ENCODE data around the gene GAD1.

GAD1 gene

GRCh38 chr2:170887496-170887895 lies 70.8 kb downstream of the GAD1 start:
- peaks cover 8% of the 10 kb centered on the region; the same call in 1 of the 2 replicates for H3K27me3 ChIP-seq (ENCODE audit: low read depth, low read length)
- no peak overlapping the region for H3K4me3 ChIP-seq (ENCODE audit: low read length)
- no peak overlapping the region for H3K9ac ChIP-seq (ENCODE audit: low read length)
- no peak for TF ChIP-seq CTCF (IDR thresholded peaks at IDR 0.05; ENCODE audit: low read depth, low read length)
- no peak for TF ChIP-seq EZH2phosphoT487 (IDR thresholded peaks at IDR 0.05; ENCODE audit: low read depth)
- no peaks in the 10 kb centered on the region for H3K36me3 ChIP-seq (replicated peaks; ENCODE audit: low read depth, low read length)
- H3K27ac ChIP-seq (ENCODE audit: low read length) = no peak overlapping the region
- H4K20me1 ChIP-seq (ENCODE audit: insufficient read depth, low read length) = no peaks in the 10 kb centered on the region
- H2AFZ ChIP-seq (ENCODE audit: low read depth, low read length) = no peak overlapping the region
- no peaks in the 10 kb centered on the region for H3K4me1 ChIP-seq (ENCODE audit: low read length)
- no peak overlapping the region for H3K4me2 ChIP-seq (ENCODE audit: low read length)
- H3K79me2 ChIP-seq (ENCODE audit: low read length) = no peaks in the 10 kb centered on the region
- no peaks in the 10 kb centered on the region for H3K9me3 ChIP-seq (ENCODE audit: insufficient read depth, low read length)

DNA sequence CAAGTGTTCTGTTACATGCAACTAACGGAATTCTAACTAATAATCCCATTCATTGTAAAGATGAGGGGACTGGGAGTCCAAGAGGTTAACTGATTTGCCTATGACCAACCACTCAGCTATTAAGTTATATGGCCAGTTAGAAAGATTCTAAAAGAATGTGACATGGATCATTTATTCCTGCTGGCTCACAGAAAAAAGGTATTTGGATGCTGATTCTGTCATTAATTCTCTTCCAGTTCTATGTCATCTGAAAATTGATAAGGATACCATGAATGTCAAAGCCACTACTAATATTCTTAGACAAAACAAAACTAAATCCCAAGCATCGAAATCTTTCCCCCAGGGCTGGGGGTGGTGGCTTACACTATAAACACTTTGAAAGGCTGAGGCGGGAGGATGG lies 71.2 kb downstream of the GAD1 start:
- no peak overlapping the region for H3K4me2 ChIP-seq (ENCODE audit: low read length)
- no peak overlapping the region for H3K4me3 ChIP-seq (ENCODE audit: low read length)
- H3K27me3 ChIP-seq (ENCODE audit: low read depth, low read length) = peaks cover 7% of the 10 kb centered on the region; the same call in 1 of the 2 replicates
- no peaks in the 10 kb centered on the region for H3K79me2 ChIP-seq (ENCODE audit: low read length)
- H2AFZ ChIP-seq (ENCODE audit: low read depth, low read length) = no peak overlapping the region
- no peaks in the 10 kb centered on the region for H3K4me1 ChIP-seq (ENCODE audit: low read length)
- TF ChIP-seq EZH2phosphoT487 (IDR thresholded peaks at IDR 0.05; ENCODE audit: low read depth) (no peak), CTCF (IDR thresholded peaks at IDR 0.05; ENCODE audit: low read depth, low read length) (no peak)
- H3K36me3 ChIP-seq (replicated peaks; ENCODE audit: low read depth, low read length) = no peaks in the 10 kb centered on the region
- no peaks in the 10 kb centered on the region for H4K20me1 ChIP-seq (ENCODE audit: insufficient read depth, low read length)
- H3K27ac ChIP-seq (ENCODE audit: low read length) = no peak overlapping the region
- H3K9ac ChIP-seq (ENCODE audit: low read length) = no peak overlapping the region
- H3K9me3 ChIP-seq (ENCODE audit: insufficient read depth, low read length) = no peaks in the 10 kb centered on the region

DNA sequence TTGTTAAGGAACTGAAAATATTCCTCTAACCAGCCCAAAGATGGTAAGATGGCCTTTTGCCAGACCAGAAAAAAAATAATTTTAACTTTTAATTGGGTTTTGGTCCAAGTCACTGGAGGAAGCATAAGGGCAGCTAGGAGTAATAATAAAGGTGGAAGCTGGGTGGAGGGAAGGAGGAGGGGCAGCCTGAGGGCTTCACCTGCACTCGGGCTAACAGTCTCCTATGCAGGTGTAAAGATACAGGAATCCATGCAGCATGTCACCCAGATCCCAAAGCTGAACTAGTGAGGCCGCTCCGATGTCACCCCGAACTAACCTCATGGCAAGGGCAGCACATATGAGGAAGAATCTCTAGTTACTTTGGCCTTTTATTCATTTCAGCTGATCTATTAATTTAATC lies 75.2 kb downstream of the GAD1 start:
- Histone ChIP-seq H3K4me1 (ENCODE audit: low read length) (no peaks in the 10 kb centered on the region), H3K36me3 (replicated peaks; ENCODE audit: low read depth, low read length) (no peaks in the 10 kb centered on the region), H3K27ac (ENCODE audit: low read length) (no peak overlapping the region), H3K79me2 (ENCODE audit: low read length) (no peaks in the 10 kb centered on the region), H3K4me2 (ENCODE audit: low read length) (no peak overlapping the region), H3K9ac (ENCODE audit: low read length) (no peak overlapping the region), H3K27me3 (ENCODE audit: low read depth, low read length) (peaks cover 14% of the 10 kb centered on the region), H2AFZ (ENCODE audit: low read depth, low read length) (no peak overlapping the region), H3K4me3 (ENCODE audit: low read length) (no peak overlapping the region), H4K20me1 (ENCODE audit: insufficient read depth, low read length) (no peaks in the 10 kb centered on the region), H3K9me3 (ENCODE audit: insufficient read depth, low read length) (no peaks in the 10 kb centered on the region)
- TF ChIP-seq CTCF (IDR thresholded peaks at IDR 0.05; ENCODE audit: low read depth, low read length) (no peak), EZH2phosphoT487 (IDR thresholded peaks at IDR 0.05; ENCODE audit: low read depth) (no peak)

DNA sequence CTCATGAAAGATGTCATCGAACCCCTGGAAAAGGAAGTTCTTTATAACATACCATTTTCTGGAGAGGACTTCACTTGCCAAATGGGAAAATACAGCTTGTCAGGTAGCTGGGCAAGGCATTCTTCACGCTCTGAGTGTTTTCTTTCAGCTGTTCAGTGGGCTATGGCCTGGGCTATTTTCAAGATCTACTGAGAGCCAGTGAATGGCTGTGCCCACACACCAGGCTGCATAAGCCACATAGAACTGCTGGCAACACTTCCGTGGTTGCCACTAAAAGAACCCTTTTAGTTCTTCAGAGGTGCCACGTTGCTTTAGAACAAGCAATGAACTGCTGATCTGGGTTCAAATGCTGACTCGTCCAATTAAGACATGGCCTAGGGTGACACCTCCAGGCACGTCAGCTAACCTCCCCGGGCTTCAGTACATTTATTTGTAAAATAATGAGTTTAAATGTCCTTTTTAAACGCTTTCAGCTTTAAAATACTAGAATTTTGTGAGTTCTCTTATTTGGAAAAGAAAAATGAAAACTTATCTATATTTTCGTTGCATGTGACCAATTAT lies 75.8 kb downstream of the GAD1 start:
- peaks cover 14% of the 10 kb centered on the region for H3K27me3 ChIP-seq (ENCODE audit: low read depth, low read length)
- no peak overlapping the region for H3K27ac ChIP-seq (ENCODE audit: low read length)
- no peaks in the 10 kb centered on the region for H3K36me3 ChIP-seq (replicated peaks; ENCODE audit: low read depth, low read length)
- no peaks in the 10 kb centered on the region for H4K20me1 ChIP-seq (ENCODE audit: insufficient read depth, low read length)
- no peaks in the 10 kb centered on the region for H3K9me3 ChIP-seq (ENCODE audit: insufficient read depth, low read length)
- H3K79me2 ChIP-seq (ENCODE audit: low read length) = no peaks in the 10 kb centered on the region
- no peak overlapping the region for H2AFZ ChIP-seq (ENCODE audit: low read depth, low read length)
- no peak overlapping the region for H3K4me3 ChIP-seq (ENCODE audit: low read length)
- TF ChIP-seq CTCF (IDR thresholded peaks at IDR 0.05; ENCODE audit: low read depth, low read length) = no peak
- no peak for TF ChIP-seq EZH2phosphoT487 (IDR thresholded peaks at IDR 0.05; ENCODE audit: low read depth)
- H3K9ac ChIP-seq (ENCODE audit: low read length) = no peak overlapping the region
- H3K4me1 ChIP-seq (ENCODE audit: low read length) = no peaks in the 10 kb centered on the region
- H3K4me2 ChIP-seq (ENCODE audit: low read length) = no peak overlapping the region

Measured in OCI-LY3 (cell line).